Lower lobe of right lung (tissue), 2 donors: ENCODE measurements around the gene PURA. TPM values are rescaled to one million over a fixed set of nuclear protein-coding genes. Genes with fewer than 3 reads are reported as not detected.
A peak's percentile ranks its signal among the peaks of the same experiment; 100 is the strongest.

Source experiments
- ATAC-seq, 2 donors: fragments of 200-7000 bp; cut with Tn5 transposase; one replicate each; pipeline ENCODE4 v1.9.1; 2020 to 2022; ENCODE audit warnings: mild to moderate bottlenecking in 2 of 2, moderate library complexity in 2 of 2
- DNase-seq: peaks from one replicate; pipeline ENCODE4 v3.0.0-alpha.2; 2020
- H3K27ac ChIP-seq: fragments of 200-600 bp; one replicate; pipeline ENCODE4 v1.8.0; 2022
- H3K27me3 ChIP-seq: fragments of 200-600 bp; one replicate; pipeline ENCODE4 v1.8.0; 2022; ENCODE audit warnings: low read depth
- H3K36me3 ChIP-seq: fragments of 200-600 bp; one replicate; pipeline ENCODE4 v1.8.0; 2022; ENCODE audit warnings: mild to moderate bottlenecking
- H3K4me1 ChIP-seq: fragments of 200-600 bp; one replicate; pipeline ENCODE4 v1.8.0; 2022
- H3K4me3 ChIP-seq: fragments of 200-600 bp; one replicate; pipeline ENCODE4 v1.8.0; 2022; ENCODE audit warnings: mild to moderate bottlenecking
- H3K9me3 ChIP-seq: fragments of 200-600 bp; one replicate; pipeline ENCODE4 v1.8.0; 2022
- CTCF ChIP-seq: fragments of 200-600 bp; IDR thresholded peaks from one replicate; pipeline ENCODE4 v1.8.0; 2022; ENCODE audit warnings: antibody characterized with exemption, mild to moderate bottlenecking
- intact Hi-C: fragments of 100-400 bp; cut with DNase I; formaldehyde crosslinking; loops from one replicate; pipeline ENCODE4 v1.11.0; 2022
- total RNA-seq: library from RNA; stranded (reverse); fragmentation: NEBNext Ultra II Directional; extraction: Animal tissue kit (Norgen Biotek cat#: 25700); gene quantifications from one replicate; pipeline ENCODE4 v1.2.1, GENCODE V29; 2021
- donor health status: DM: no; HTN: yes; CAD: no; lungs with severe emphysema.

Gene PURA
- total RNA-seq, 1 donor from 2014 or later: 32.4 TPM

DNA sequence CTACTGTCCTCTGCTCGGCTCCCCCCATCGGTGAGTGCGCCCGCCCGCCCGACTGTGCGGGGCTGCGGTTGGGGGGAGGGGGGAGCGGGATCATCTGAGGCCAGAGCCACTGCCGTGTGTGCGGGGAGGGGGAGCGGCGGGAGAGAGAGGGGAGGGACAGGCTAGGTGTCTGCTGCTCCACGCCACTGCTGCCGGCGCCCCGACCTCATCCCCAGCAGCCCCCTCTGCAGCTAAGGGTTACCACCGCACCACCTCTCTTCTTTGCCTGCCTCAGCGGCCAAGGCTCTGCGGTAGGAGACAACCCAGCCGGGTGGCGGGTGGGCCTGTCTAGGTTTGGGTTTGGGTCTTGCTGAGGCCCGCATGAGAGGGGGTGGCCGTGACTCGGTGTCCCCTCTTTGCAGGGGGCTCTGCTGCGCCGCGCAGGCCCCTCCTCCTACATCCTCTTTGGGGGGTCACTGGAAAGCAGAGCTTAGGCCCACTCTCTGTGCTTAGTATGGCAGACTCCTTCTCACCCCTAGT is 670 bp upstream of the PURA start:
- H3K4me1 ChIP-seq: peaks cover 56% of the 10 kb centered on the region
- intact Hi-C loops: no loop called here

GRCh38 chr5:140114341-140115185 is 654 bp downstream of the PURA start:
- Histone ChIP-seq H3K27me3 (no peaks in the 10 kb centered on the region), H3K4me3 (peak overlapping the region; percentile 74), H3K4me1 (peaks cover 57% of the 10 kb centered on the region), H3K9me3 (no peaks in the 10 kb centered on the region), H3K27ac (peak overlapping the region; percentile 88), H3K36me3 (no peaks in the 10 kb centered on the region)
- no peak for TF ChIP-seq CTCF
- intact Hi-C loops: no loop called here
- ATAC-seq (peak; percentile 74 to 86), DNase-seq (peak; percentile 87)

More for the DNA sequence above, 670 bp upstream of the PURA start:
- Histone ChIP-seq H3K27ac (peak overlapping the region; percentile 88), H3K4me3 (peak overlapping the region; percentile 74), H3K36me3 (no peaks in the 10 kb centered on the region), H3K9me3 (no peaks in the 10 kb centered on the region), H3K27me3 (no peaks in the 10 kb centered on the region)
- peak; percentile 48 for DNase-seq
- peak; percentile 6 to 7 for ATAC-seq
- TF ChIP-seq CTCF: no peak

- Histone ChIP-seq H3K4me3 (peak overlapping the region; percentile 74), H3K27me3 (no peaks in the 10 kb centered on the region), H3K4me1 (peaks cover 57% of the 10 kb centered on the region), H3K36me3 (no peaks in the 10 kb centered on the region), H3K27ac (peak overlapping the region; percentile 88), H3K9me3 (no peaks in the 10 kb centered on the region)
- intact Hi-C loops: no loop called here
- DNase-seq (no peak), ATAC-seq (no peak)
- TF ChIP-seq CTCF: no peak
These were observed 1.2 kb downstream of the PURA start for GRCh38 chr5:140115186-140115500.

GRCh38 chr5:140116716-140117115 is 2.8 kb downstream of the PURA start:
- Histone ChIP-seq H3K4me3 (peak overlapping the region; percentile 74), H3K27ac (no peak overlapping the region), H3K36me3 (no peaks in the 10 kb centered on the region), H3K9me3 (no peaks in the 10 kb centered on the region), H3K4me1 (peaks cover 61% of the 10 kb centered on the region), H3K27me3 (no peaks in the 10 kb centered on the region)
- DNase-seq (no peak), ATAC-seq (no peak)
- intact Hi-C loops: no loop called here
- TF ChIP-seq CTCF: no peak

- H3K27ac ChIP-seq: no peak overlapping the region
- H3K36me3 ChIP-seq: no peaks in the 10 kb centered on the region
- peaks cover 53% of the 10 kb centered on the region for H3K4me1 ChIP-seq
- H3K27me3 ChIP-seq: no peaks in the 10 kb centered on the region
- intact Hi-C loops: no loop called here
- no peak for DNase-seq
- TF ChIP-seq CTCF: no peak
- no peaks in the 10 kb centered on the region for H3K9me3 ChIP-seq
- ATAC-seq: no peak
- H3K4me3 ChIP-seq: no peak overlapping the region
These were observed 3.6 kb downstream of the PURA start for GRCh38 chr5:140117523-140117922.
